ENCODE results near the gene METTL26. TPM values are rescaled to one million over a fixed set of nuclear protein-coding genes. Genes with fewer than 3 reads are reported as not detected.
"Not testable (repeated sequence)": the region's sequence is repeated elsewhere in the genome, so short reads cannot be mapped to it uniquely, and the experiment has no call there.

Gene METTL26
- total and polyA plus RNA-seq, 10 of the 15 experiments (the other 5 are each of a cell fraction or from before 2014, with no cell fraction given), result 5.4 to 163 (median 79.3) TPM

GRCh38 chr16:597655-598054 lies 38.5 kb downstream of the METTL26 start:
- ATAC-seq; in situ Hi-C loops (cut with MboI); FAIRE-seq; intact Hi-C loops (cut with micrococcal nuclease; ENCODE audit: unreplicated experiment); CTCF ChIA-PET; H3K27ac ChIP-seq (ENCODE audit: control insufficient read depth, insufficient read depth); H3K4me1 ChIP-seq (ENCODE audit: control insufficient read depth, insufficient read depth, low read length); H3K79me2 ChIP-seq (ENCODE audit: control insufficient read depth, insufficient read depth, low read length); H4K20me1 ChIP-seq (ENCODE audit: control insufficient read depth, insufficient read depth); H3K4me2 ChIP-seq (ENCODE audit: control insufficient read depth, insufficient read depth); H2AFZ ChIP-seq (ENCODE audit: control insufficient read depth, low read depth, low read length); H3K9me3 ChIP-seq (replicated peaks; ENCODE audit: control insufficient read depth, insufficient read depth, low read length); RAD21 ChIA-PET (ENCODE audit: unreplicated experiment); POLR2A ChIA-PET; H3K36me3 ChIP-seq (ENCODE audit: control insufficient read depth in 2 of 2, insufficient read depth in 2 of 2, low read length in 1 of 2); H3K27me3 ChIP-seq (replicated peaks in 1 of 2; ENCODE audit: control insufficient read depth in 2 of 2, insufficient read depth in 2 of 2, low read length in 1 of 2); DNase-seq (ENCODE audit: low read depth, low spot score); H3K4me3 ChIP-seq; H3K9ac ChIP-seq (ENCODE audit: control insufficient read depth, insufficient read depth, low read length); SMC1A ChIA-PET (ENCODE audit: uncharacterized antibody, unreplicated experiment); BruUV-seq (replicated peaks): not testable (repeated sequence)
- 90% methylated on average over 5 of the region's 7 CpGs for WGBS (ENCODE audit: insufficient coverage, insufficient replicate concordance, low lambda C conversion rate, missing lambda C conversion rate)

- FAIRE-seq (no peak), ATAC-seq (no peak), DNase-seq (ENCODE audit: low read depth, low spot score) (no peak)
- Histone ChIP-seq H3K4me3 (no peak overlapping the region), H2AFZ (ENCODE audit: control insufficient read depth, low read depth, low read length) (no peak overlapping the region), H3K9ac (ENCODE audit: control insufficient read depth, insufficient read depth, low read length) (no peak overlapping the region), H3K27me3 (replicated peaks in 1 of 2; ENCODE audit: control insufficient read depth in 2 of 2, insufficient read depth in 2 of 2, low read length in 1 of 2) (no peaks in the 10 kb centered on the region), H3K79me2 (ENCODE audit: control insufficient read depth, insufficient read depth, low read length) (peaks cover 1% of the 10 kb centered on the region; the same call in 1 of the 2 replicates), H3K27ac (ENCODE audit: control insufficient read depth, insufficient read depth) (no peak overlapping the region), H3K4me1 (ENCODE audit: control insufficient read depth, insufficient read depth, low read length) (no peaks in the 10 kb centered on the region; the same call in 1 of the 2 replicates), H4K20me1 (ENCODE audit: control insufficient read depth, insufficient read depth) (no peaks in the 10 kb centered on the region), H3K36me3 (ENCODE audit: control insufficient read depth in 2 of 2, insufficient read depth in 2 of 2, low read length in 1 of 2) (peaks cover 0 to 4% of the 10 kb centered on the region in 2 experiments; a peak in 2 of 4 replicates), H3K4me2 (ENCODE audit: control insufficient read depth, insufficient read depth) (no peak overlapping the region), H3K9me3 (replicated peaks; ENCODE audit: control insufficient read depth, insufficient read depth, low read length) (no peaks in the 10 kb centered on the region; the same call in 2 of the 3 replicates)
- in situ Hi-C loops (cut with MboI) (no loop called here), intact Hi-C loops (cut with micrococcal nuclease; ENCODE audit: unreplicated experiment) (no loop called here)
- ChIA-PET RAD21 (ENCODE audit: unreplicated experiment) (no interaction called here), CTCF (interaction anchor here (0.9 kb wide), 1 partner anchor 9 kb away, joined by 4 read pairs; no protein-coding TSS in a partner anchor), POLR2A (no interaction called here), SMC1A (ENCODE audit: uncharacterized antibody, unreplicated experiment) (no interaction called here)
- BruUV-seq (replicated peaks), result no TSS peak
- 92% methylated on average over 12 of the region's 12 CpGs for WGBS (ENCODE audit: insufficient coverage, insufficient replicate concordance, low lambda C conversion rate, missing lambda C conversion rate)
- TF ChIP-seq MAX (IDR thresholded peaks at IDR 0.05; ENCODE audit: low read depth, low read length), result no peak
- TF ChIP-seq EZH2 (IDR thresholded peaks at IDR 0.05; ENCODE audit: borderline replicate concordance, control insufficient read depth, low read depth, low read length), result no peak
- TF ChIP-seq HDAC2 (IDR thresholded peaks at IDR 0.05), result no peak
- TF ChIP-seq TCF3 (IDR thresholded peaks at IDR 0.05; ENCODE audit: borderline replicate concordance, insufficient read depth, low read depth, low read length), result no peak
- TF ChIP-seq BACH1 (IDR thresholded peaks at IDR 0.05; ENCODE audit: borderline replicate concordance), result no peak
- TF ChIP-seq NR2C1 (IDR thresholded peaks at IDR 0.05), result no peak
- TF ChIP-seq NFIC (IDR thresholded peaks at IDR 0.05; ENCODE audit: low read depth, low read length), result no peak
- no peak for TF ChIP-seq POLR2AphosphoS2 (IDR thresholded peaks at IDR 0.05; ENCODE audit: low read depth, low read length)
- no peak for TF ChIP-seq HSF1 (IDR thresholded peaks at IDR 0.05; ENCODE audit: low read depth, low read length)
- no peak for TF ChIP-seq HDGF (IDR thresholded peaks at IDR 0.05)
- no peak for TF ChIP-seq SP1 (IDR thresholded peaks at IDR 0.05; ENCODE audit: low read depth, low read length)
- no peak for TF ChIP-seq FOXK2 (IDR thresholded peaks at IDR 0.05)
- no peak for TF ChIP-seq BCL11A (IDR thresholded peaks at IDR 0.05; ENCODE audit: low read depth, low read length)
- no peak for TF ChIP-seq EGR1 (IDR thresholded peaks at IDR 0.05; ENCODE audit: borderline replicate concordance in 1 of 2, low read depth in 2 of 2, low read length in 2 of 2)
- TF ChIP-seq SIN3A (IDR thresholded peaks at IDR 0.05; ENCODE audit: low read depth, low read length), result no peak
- no peak for TF ChIP-seq PML (IDR thresholded peaks at IDR 0.05; ENCODE audit: low read length)
- no peak for TF ChIP-seq SMAD5 (IDR thresholded peaks at IDR 0.05; ENCODE audit: low read depth)
- no peak for TF ChIP-seq IKZF1 (conservative IDR thresholded peaks at IDR 0.05)
These were observed 39.4 kb downstream of the METTL26 start for GRCh38 chr16:596736-597060.

Measured in GM12878 (cell line).